Muscle layer of colon (tissue), 2 donors: ENCODE results near the gene BEND7.

Experiments used
- H3K27ac ChIP-seq: one replicate; pipeline ENCODE4 v1.7.0; 2013; ENCODE audit warnings: low read depth, mild to moderate bottlenecking, low read length, moderate library complexity
- H3K27me3 ChIP-seq, 2 donors: one replicate each; pipeline ENCODE4 v1.7.0; 2013; ENCODE audit warnings: low read length in 2 of 2, mild to moderate bottlenecking in 2 of 2; ENCODE audit not compliant: insufficient read depth in 2 of 2, control insufficient read depth in 1 of 2
- H3K36me3 ChIP-seq: one replicate; pipeline ENCODE4 v1.7.0; 2013; ENCODE audit warnings: mild to moderate bottlenecking, low read length; ENCODE audit not compliant: insufficient read depth
- H3K4me1 ChIP-seq: one replicate; pipeline ENCODE4 v1.7.0; 2013; ENCODE audit warnings: mild to moderate bottlenecking, low read length; ENCODE audit not compliant: insufficient read depth
- H3K4me3 ChIP-seq, 2 donors: one replicate each; pipeline ENCODE4 v1.7.0; 2013; ENCODE audit warnings: low read length in 2 of 2, low read depth in 1 of 2, mild to moderate bottlenecking in 1 of 2, moderate library complexity in 1 of 2
- H3K9ac ChIP-seq: one replicate; pipeline ENCODE4 v1.7.0; 2013; ENCODE audit warnings: low read length
- H3K9me3 ChIP-seq: one replicate; pipeline ENCODE4 v1.7.0; 2013; ENCODE audit warnings: mild to moderate bottlenecking, low read length
- donor health status: abdominal sarcoma.
- donor health status: Adenocarcinoma of cecum.

BEND7 gene

GRCh38 chr10:13470270-13470669 is 58.5 kb downstream of the BEND7 start:
- H3K4me3 ChIP-seq, result no peak overlapping the region
- no peaks in the 10 kb centered on the region for H3K9me3 ChIP-seq
- H3K36me3 ChIP-seq, result peaks cover 17% of the 10 kb centered on the region
- no peak overlapping the region for H3K9ac ChIP-seq
- H3K4me1 ChIP-seq, result no peaks in the 10 kb centered on the region
- H3K27me3 ChIP-seq, result no peaks in the 10 kb centered on the region
- H3K27ac ChIP-seq, result no peak overlapping the region

- no peaks in the 10 kb centered on the region for H3K36me3 ChIP-seq
- no peaks in the 10 kb centered on the region for H3K27me3 ChIP-seq
- no peak overlapping the region for H3K27ac ChIP-seq
- no peaks in the 10 kb centered on the region for H3K4me1 ChIP-seq
- no peaks in the 10 kb centered on the region for H3K9me3 ChIP-seq
- no peak overlapping the region for H3K4me3 ChIP-seq
- no peak overlapping the region for H3K9ac ChIP-seq
Observed at GRCh38 chr10:13462551-13462950, 66.3 kb downstream of the BEND7 start.

- Histone ChIP-seq H3K36me3 (peaks cover 7% of the 10 kb centered on the region), H3K4me3 (no peak overlapping the region), H3K9me3 (no peaks in the 10 kb centered on the region), H3K27me3 (no peaks in the 10 kb centered on the region), H3K4me1 (no peaks in the 10 kb centered on the region), H3K9ac (no peak overlapping the region), H3K27ac (no peak overlapping the region)
Observed at GRCh38 chr10:13458687-13459012, 70.2 kb downstream of the BEND7 start.

GRCh38 chr10:13457958-13458686 is 70.7 kb downstream of the BEND7 start:
- H3K27ac ChIP-seq, result no peak overlapping the region

GRCh38 chr10:13453896-13454295 is 74.9 kb downstream of the BEND7 start:
- H3K4me1 ChIP-seq, result no peaks in the 10 kb centered on the region
- H3K36me3 ChIP-seq, result peaks cover 14% of the 10 kb centered on the region
- H3K27me3 ChIP-seq, result no peaks in the 10 kb centered on the region
- H3K9ac ChIP-seq, result no peak overlapping the region
- no peaks in the 10 kb centered on the region for H3K9me3 ChIP-seq
- H3K4me3 ChIP-seq, result no peak overlapping the region
- no peak overlapping the region for H3K27ac ChIP-seq

More at GRCh38 chr10:13457958-13458686, 70.7 kb downstream of the BEND7 start:
- Histone ChIP-seq H3K9me3 (no peaks in the 10 kb centered on the region), H3K4me1 (no peaks in the 10 kb centered on the region), H3K27me3 (no peaks in the 10 kb centered on the region), H3K36me3 (peaks cover 7% of the 10 kb centered on the region), H3K4me3 (no peak overlapping the region), H3K9ac (no peak overlapping the region)

GRCh38 chr10:13450069-13450468 is 78.7 kb downstream of the BEND7 start:
- Histone ChIP-seq H3K36me3 (peaks cover 26% of the 10 kb centered on the region), H3K9ac (no peak overlapping the region), H3K9me3 (no peaks in the 10 kb centered on the region), H3K4me1 (no peaks in the 10 kb centered on the region), H3K27me3 (no peaks in the 10 kb centered on the region), H3K4me3 (no peak overlapping the region), H3K27ac (no peak overlapping the region)

- no peak overlapping the region for H3K9ac ChIP-seq
- no peaks in the 10 kb centered on the region for H3K27me3 ChIP-seq
- H3K9me3 ChIP-seq, result no peaks in the 10 kb centered on the region
- H3K4me1 ChIP-seq, result no peaks in the 10 kb centered on the region
- no peak overlapping the region for H3K4me3 ChIP-seq
- no peak overlapping the region for H3K27ac ChIP-seq
- H3K36me3 ChIP-seq, result peaks cover 25% of the 10 kb centered on the region
Observed at GRCh38 chr10:13449296-13449695, 79.5 kb downstream of the BEND7 start.

GRCh38 chr10:13448216-13448615 is 80.6 kb downstream of the BEND7 start:
- peaks cover 20% of the 10 kb centered on the region for H3K36me3 ChIP-seq
- no peaks in the 10 kb centered on the region for H3K9me3 ChIP-seq
- no peaks in the 10 kb centered on the region for H3K27me3 ChIP-seq
- H3K4me1 ChIP-seq, result no peaks in the 10 kb centered on the region
- H3K9ac ChIP-seq, result no peak overlapping the region
- no peak overlapping the region for H3K27ac ChIP-seq
- H3K4me3 ChIP-seq, result no peak overlapping the region

- Histone ChIP-seq H3K9ac (no peak overlapping the region), H3K27me3 (no peaks in the 10 kb centered on the region), H3K4me3 (no peak overlapping the region)
Observed at GRCh38 chr10:13445656-13446400, 83.0 kb downstream of the BEND7 start.

GRCh38 chr10:13441476-13441875 is 87.3 kb downstream of the BEND7 start:
- Histone ChIP-seq H3K4me1 (peaks cover 16% of the 10 kb centered on the region), H3K27ac (no peak overlapping the region), H3K9me3 (no peaks in the 10 kb centered on the region), H3K36me3 (peaks cover 6% of the 10 kb centered on the region), H3K27me3 (peaks cover 0 to 14% of the 10 kb centered on the region in 2 donors), H3K4me3 (no peak overlapping the region), H3K9ac (no peak overlapping the region)

More at GRCh38 chr10:13445656-13446400, 83.0 kb downstream of the BEND7 start:
- no peaks in the 10 kb centered on the region for H3K9me3 ChIP-seq
- H3K27ac ChIP-seq, result no peak overlapping the region
- peaks cover 13% of the 10 kb centered on the region for H3K36me3 ChIP-seq
- no peaks in the 10 kb centered on the region for H3K4me1 ChIP-seq

- Histone ChIP-seq H3K36me3 (no peaks in the 10 kb centered on the region), H3K9ac (peak overlapping the region; percentile 27), H3K9me3 (no peaks in the 10 kb centered on the region), H3K27ac (no peak overlapping the region), H3K4me3 (peak overlapping the region; percentile 38 to 53), H3K4me1 (peaks cover 16% of the 10 kb centered on the region), H3K27me3 (peaks cover 0 to 14% of the 10 kb centered on the region in 2 donors)
Observed at GRCh38 chr10:13440185-13441061, 88.4 kb downstream of the BEND7 start.
